ENCODE data around the gene CLSTN2.

DNA sequence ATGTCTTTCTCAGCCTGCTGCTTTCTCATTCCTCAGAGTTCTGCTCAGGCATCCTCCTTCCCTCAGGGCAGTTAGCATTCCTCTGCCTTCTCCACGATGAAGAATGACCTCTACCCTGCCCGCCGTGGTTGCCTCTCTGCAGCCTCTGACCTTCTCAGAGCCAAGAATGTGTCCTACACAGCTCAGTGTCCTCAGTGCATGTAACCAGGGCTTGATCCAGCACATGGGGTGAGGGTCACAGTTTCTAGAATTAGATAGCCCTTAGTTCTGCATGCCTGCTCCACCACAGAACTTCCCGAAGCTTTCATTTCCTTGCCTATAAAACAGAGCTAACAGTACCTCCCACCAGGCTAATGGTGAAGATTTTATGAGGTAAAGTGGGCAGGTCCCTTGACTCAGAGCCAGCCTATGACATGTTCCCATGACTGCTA is 182.1 kb downstream of the CLSTN2 start:
- no peak for TF ChIP-seq CTCF (IDR thresholded peaks at IDR 0.05; ENCODE audit: insufficient read depth, low read depth, low read length)
- no peak for TF ChIP-seq EZH2 (IDR thresholded peaks at IDR 0.05; ENCODE audit: insufficient read depth, low read length)
